K562 (cell line): Measurements from ENCODE around the gene POLR3C. TPM values are rescaled to one million over a fixed set of nuclear protein-coding genes. Genes with fewer than 3 reads are reported as not detected.

Source experiments
- ATAC-seq: fragments of 200-7000 bp; cut with Tn5 transposase; 3 replicates; pipeline ENCODE4 v1.9.1; 2020; ENCODE audit warnings: moderate library complexity
- BruUV-seq: library from RNA; stranded (reverse); fragments of 400-500 nt; replicated peaks from 2 replicates; lab custom pipeline; 2021; lab: Mats Ljungman, UMichigan
- CTCF ChIA-PET: fragments of 300-600 bp; formaldehyde crosslinking; extraction: SDS; loops from one replicate; lab custom pipeline; 2021; ENCODE audit warnings: low intra/inter-chr PET ratio; lab: Yijun Ruan, JAX
- POLR2A ChIA-PET: fragments of 300-600, 350-650 bp; sonication (Branson Sonifier 250); formaldehyde crosslinking; extraction: SDS; loops from one replicate; lab custom pipeline; 2021; ENCODE audit warnings: antibody characterized with exemption, inconsistent platforms; lab: Yijun Ruan, JAX
- DNase-seq, 4 experiments: peaks; one replicate each; pipeline versions ENCODE4 v3.0.0 to v3.0.0-alpha.2; 2011 to 2018; ENCODE audit warnings: low spot score in 3 of 4, mixed read lengths in 3 of 4; ENCODE audit errors: extremely low read depth in 1 of 4
- FAIRE-seq: peaks from 2 replicates; lab custom pipeline; 2011; peaks lifted over from hg19 to GRCh38; lab: Jason Lieb, UNC
- H2AFZ ChIP-seq: 2 replicates; pipeline ENCODE4 v1.6.0; 2011; ENCODE audit warnings: low read depth, low read length, control low read depth, inconsistent platforms
- H3K27ac ChIP-seq: fragments of 200-600 bp; 3 replicates; pipeline ENCODE4 v1.8.0; 2011; ENCODE audit warnings: low read depth, mild to moderate bottlenecking, control low read depth, inconsistent platforms, low read length, moderate library complexity, mixed read lengths; ENCODE audit errors: extremely low read depth
- H3K27me3 ChIP-seq, 2 experiments: fragments of 300-600 bp in 1 of 2; 2 replicates in 1 of 2; 3 replicates in 1 of 2; pipeline versions ENCODE4 v1.6.0 to v1.8.0; 2011; ENCODE audit warnings: inconsistent platforms in 2 of 2, low read length in 2 of 2, mild to moderate bottlenecking in 1 of 2, mixed read lengths in 1 of 2, moderate library complexity in 1 of 2; ENCODE audit not compliant: control insufficient read depth in 2 of 2, insufficient read depth in 2 of 2
- H3K36me3 ChIP-seq: fragments of 300-600 bp; 3 replicates; pipeline ENCODE4 v1.8.0; 2011; ENCODE audit warnings: mild to moderate bottlenecking, low read length, inconsistent platforms; ENCODE audit not compliant: control insufficient read depth, insufficient read depth
- H3K4me1 ChIP-seq, 2 experiments: fragments of 200-600 bp in 1 of 2; replicated peaks in 1 of 2; 2 replicates in 1 of 2; 3 replicates in 1 of 2; pipeline versions ENCODE4 v1.5.1 to v1.8.0; 2011; ENCODE audit warnings: inconsistent platforms in 2 of 2, low read length in 2 of 2, mild to moderate bottlenecking in 1 of 2, mixed read lengths in 1 of 2, moderate library complexity in 1 of 2; ENCODE audit not compliant: control insufficient read depth in 2 of 2, insufficient read depth in 2 of 2
- H3K4me2 ChIP-seq: 2 replicates; pipeline ENCODE4 v1.6.1; 2011; ENCODE audit warnings: low read length, control low read depth, inconsistent platforms, mixed read lengths; ENCODE audit not compliant: insufficient read depth
- H3K4me3 ChIP-seq: fragments of 200-600 bp; sonication (generic), shearing (Covaris generic); 2 replicates; pipeline ENCODE4 v1.5.1; 2016; ENCODE audit warnings: control low read depth, inconsistent platforms
- H3K79me2 ChIP-seq: fragments of 200-600 bp; 3 replicates; pipeline ENCODE4 v1.8.0; 2011; ENCODE audit warnings: low read length, inconsistent platforms; ENCODE audit not compliant: control insufficient read depth, insufficient read depth
- H3K9ac ChIP-seq, 2 experiments: 2 replicates each; pipeline versions ENCODE4 v1.6.0 to v1.6.1; 2011; ENCODE audit warnings: low read depth in 2 of 2, low read length in 2 of 2, control low read depth in 1 of 2, inconsistent platforms in 1 of 2, mild to moderate bottlenecking in 1 of 2, mixed read lengths in 1 of 2; ENCODE audit not compliant: insufficient read depth in 1 of 2
- H3K9me1 ChIP-seq: one replicate; pipeline ENCODE4 v1.6.0; 2011; ENCODE audit warnings: inconsistent platforms, mild to moderate bottlenecking, low read length, moderate library complexity; ENCODE audit not compliant: control insufficient read depth, insufficient read depth
- H3K9me3 ChIP-seq: replicated peaks from 2 replicates; pipeline ENCODE4 v1.5.1; 2011; ENCODE audit warnings: low read depth, low read length, inconsistent platforms; ENCODE audit not compliant: control insufficient read depth, insufficient read depth
- H4K20me1 ChIP-seq: replicated peaks from 2 replicates; pipeline ENCODE4 v1.6.1; 2011; ENCODE audit warnings: low read length, inconsistent platforms, mixed read lengths; ENCODE audit not compliant: control insufficient read depth, insufficient read depth
- BRD9 ChIP-seq: fragments of 450-650 bp; IDR thresholded peaks from 2 replicates; pipeline ENCODE4 v1.6.1; 2018; ENCODE audit warnings: low read depth; ENCODE audit not compliant: partially characterized antibody
- CREM ChIP-seq: IDR thresholded peaks from 2 replicates; pipeline ENCODE4 v1.6.1; 2014; ENCODE audit warnings: antibody characterized with exemption, low read depth
- FOXJ2 ChIP-seq: fragments of 200-800 bp; sonication (Bioruptor generic); IDR thresholded peaks from 2 replicates; pipeline ENCODE4 v1.6.1; 2016; ENCODE audit warnings: missing genetic modification characterization, missing compliant biosample characterization
- HNRNPK ChIP-seq: fragments of 200-400 bp; formaldehyde crosslinking; IDR thresholded peaks from one replicate; pipeline ENCODE4 v1.6.1; 2018; ENCODE audit warnings: mild to moderate bottlenecking, low read depth, low read length; ENCODE audit not compliant: poor library complexity, severe bottlenecking
- TCF7 ChIP-seq: sonication (generic); IDR thresholded peaks from 2 replicates; pipeline ENCODE4 v1.6.1; 2016; ENCODE audit warnings: antibody characterized with exemption, borderline replicate concordance
- ZNF445 ChIP-seq: fragments of 250-450 bp; sonication (Bioruptor Pico); IDR thresholded peaks from 2 replicates; pipeline ENCODE4 v1.4.0; 2020; ENCODE audit warnings: low read depth, mild to moderate bottlenecking, moderate library complexity
- WGBS: fragments of 100-300 bp; shearing (Covaris generic); methylation state at CpG from one replicate; pipeline ENCODE4 v1.1.6; 2016; ENCODE audit warnings: low coverage, mixed read lengths; ENCODE audit not compliant: insufficient coverage; ENCODE audit errors: missing lambda C conversion rate; 5-methylcytosine and 5-hydroxymethylcytosine counted together
- in situ Hi-C: fragments of 300-500 bp; cut with MboI; formaldehyde crosslinking; loops from 4 replicates; pipeline ENCODE4 v1.15.0; 2018; ENCODE audit warnings: inconsistent platforms, mixed read lengths
- intact Hi-C: fragments of 100-400 bp; cut with micrococcal nuclease; formaldehyde crosslinking; loops from 2 replicates; pipeline ENCODE4 v1.14.2; 2022
- polyA plus RNA-seq, 8 experiments: library from polyadenylated mRNA; depleted of rRNA in 4 of 8; stranded (reverse) in 5 of 8; unstranded in 3 of 8; fragments of >200 nt; fragmentation: Nextera tagmentation in 2 of 8; fragmentation: Illumina TruSeq in 1 of 8; extraction: Ambion mirVana in 2 of 8; extraction: Trizol in 1 of 8; gene quantifications; 2 replicates each; pipeline versions ENCODE4 v1.2.1 to v1.2.3, GENCODE V29; 2011 to 2014; ENCODE audit warnings: inconsistent platforms in 1 of 8, missing spikeins in 1 of 8
- total RNA-seq, 7 experiments: library from RNA; depleted of rRNA in 6 of 7; stranded (reverse); fragments of >200 nt in 6 of 7; fragmentation: Illumina TruSeq in 2 of 7; extraction: Trizol in 2 of 7; gene quantifications; 2 replicates each; pipeline versions ENCODE4 v1.2.1 to v1.2.3, GENCODE V29; 2011 to 2021; ENCODE audit warnings: low replicate concordance in 1 of 7
- TF ChIP-seq, protein P1 (sequence below): fragments of 450-650 bp; IDR thresholded peaks from 2 replicates; pipeline ENCODE4 v1.6.1; 2016; ENCODE audit warnings: mild to moderate bottlenecking
- TF ChIP-seq, protein P2 (sequence below): sonication (generic); formaldehyde crosslinking; IDR thresholded peaks from 2 replicates; pipeline ENCODE4 v1.8.1; 2023; ENCODE audit warnings: mild to moderate bottlenecking, missing genetic modification reagents
- TF ChIP-seq, protein P3 (sequence below): fragments of 200-400 bp; formaldehyde crosslinking; IDR thresholded peaks from 2 replicates; pipeline ENCODE4 v1.6.1; 2017; ENCODE audit warnings: mild to moderate bottlenecking, low read depth, low read length, moderate library complexity

POLR3C gene
- total and polyA plus RNA-seq, 9 of the 15 experiments (the other 6 are each of a cell fraction or from before 2014, with no cell fraction given): 19.7 to 64.1 (median 45.2) TPM

DNA sequence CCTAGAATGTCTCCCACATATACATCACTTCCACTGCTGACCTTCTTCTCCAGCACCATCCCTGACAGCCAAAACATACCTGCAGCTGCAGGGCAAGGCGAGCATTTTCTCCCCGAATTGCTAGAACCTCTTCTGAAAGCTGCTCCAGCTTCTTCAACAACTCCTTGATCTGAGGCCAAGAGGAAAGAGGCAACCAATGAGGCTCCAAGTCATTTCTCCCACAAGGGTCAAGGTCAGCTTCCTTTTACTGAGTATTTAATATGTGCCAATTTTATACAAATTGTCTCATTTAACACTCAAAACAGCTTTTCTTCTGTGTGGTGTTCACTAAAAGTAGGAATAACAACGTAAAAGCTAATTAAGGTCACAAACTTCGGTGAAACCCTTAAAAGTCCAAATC is 44.2 kb downstream of the POLR3C start (continued):
- TF ChIP-seq FOXJ2 (no peak), HNRNPK (no peak), TCF7 (no peak), ZNF445 (CRISPR knock-in tag) (no peak)
- TF ChIP-seq, protein P1, sequence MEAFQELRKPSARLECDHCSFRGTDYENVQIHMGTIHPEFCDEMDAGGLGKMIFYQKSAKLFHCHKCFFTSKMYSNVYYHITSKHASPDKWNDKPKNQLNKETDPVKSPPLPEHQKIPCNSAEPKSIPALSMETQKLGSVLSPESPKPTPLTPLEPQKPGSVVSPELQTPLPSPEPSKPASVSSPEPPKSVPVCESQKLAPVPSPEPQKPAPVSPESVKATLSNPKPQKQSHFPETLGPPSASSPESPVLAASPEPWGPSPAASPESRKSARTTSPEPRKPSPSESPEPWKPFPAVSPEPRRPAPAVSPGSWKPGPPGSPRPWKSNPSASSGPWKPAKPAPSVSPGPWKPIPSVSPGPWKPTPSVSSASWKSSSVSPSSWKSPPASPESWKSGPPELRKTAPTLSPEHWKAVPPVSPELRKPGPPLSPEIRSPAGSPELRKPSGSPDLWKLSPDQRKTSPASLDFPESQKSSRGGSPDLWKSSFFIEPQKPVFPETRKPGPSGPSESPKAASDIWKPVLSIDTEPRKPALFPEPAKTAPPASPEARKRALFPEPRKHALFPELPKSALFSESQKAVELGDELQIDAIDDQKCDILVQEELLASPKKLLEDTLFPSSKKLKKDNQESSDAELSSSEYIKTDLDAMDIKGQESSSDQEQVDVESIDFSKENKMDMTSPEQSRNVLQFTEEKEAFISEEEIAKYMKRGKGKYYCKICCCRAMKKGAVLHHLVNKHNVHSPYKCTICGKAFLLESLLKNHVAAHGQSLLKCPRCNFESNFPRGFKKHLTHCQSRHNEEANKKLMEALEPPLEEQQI: no peak

DNA sequence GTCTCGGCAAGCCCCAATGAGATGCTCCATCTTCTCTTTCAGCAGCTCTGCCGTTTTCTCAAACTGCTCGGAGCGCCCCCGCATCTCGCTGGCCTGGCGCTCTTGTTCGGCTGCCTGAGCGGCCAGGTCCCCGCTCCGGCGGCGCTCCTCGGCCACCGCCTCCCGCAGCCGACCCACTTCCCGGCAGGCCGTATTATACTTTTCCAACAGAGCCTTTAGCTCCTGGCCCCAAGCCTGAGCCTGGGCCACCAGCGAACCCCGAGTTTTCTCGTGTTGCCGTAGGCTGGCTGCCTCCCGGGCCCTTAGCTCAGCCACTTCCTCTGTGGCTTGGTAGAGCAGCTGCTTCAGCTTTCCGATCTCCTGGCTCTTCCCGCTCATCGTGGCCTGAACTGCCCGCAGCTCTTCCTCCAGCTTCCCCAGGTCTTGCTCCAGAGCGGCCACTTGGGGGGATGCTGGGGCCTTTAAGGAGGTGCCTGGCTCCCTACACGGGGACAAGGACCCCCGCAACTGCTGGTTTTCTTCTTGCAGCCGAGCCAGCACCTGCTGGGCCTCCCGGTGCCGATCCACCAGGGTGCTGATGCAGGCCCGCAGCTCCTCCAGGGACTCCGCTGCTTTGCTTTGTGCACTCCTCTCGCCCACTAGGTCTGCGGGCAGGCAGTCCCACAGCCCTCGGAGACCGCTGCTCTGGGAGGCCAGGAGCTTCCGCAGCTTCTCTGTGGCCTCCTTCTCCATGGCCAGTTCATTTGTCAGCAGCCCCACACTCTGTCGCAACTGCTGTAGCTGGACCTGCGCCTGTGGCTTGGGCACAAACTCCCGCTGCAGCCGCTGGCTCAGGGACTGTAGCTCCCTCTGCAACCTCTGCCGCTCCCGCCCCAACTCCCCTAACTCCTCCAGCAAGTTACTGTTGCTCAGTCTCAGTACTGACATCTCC is 48.3 kb downstream of the POLR3C start:
- Histone ChIP-seq H3K9ac (peak overlapping the region in 1 of 2 experiments; percentile 32; a peak in 1 of 4 replicates), H2AFZ (no peak overlapping the region), H3K4me2 (no peak overlapping the region), H3K27ac (no peak overlapping the region), H3K36me3 (no peaks in the 10 kb centered on the region), H3K9me1 (no peaks in the 10 kb centered on the region), H3K27me3 (0 out of 5 replicates have a peak, but pooled peaks cover 0 to 4% of the 10 kb centered on the region in 2 experiments), H3K79me2 (no peaks in the 10 kb centered on the region), H3K4me3 (no peak overlapping the region), H3K9me3 (no peaks in the 10 kb centered on the region), H4K20me1 (no peaks in the 10 kb centered on the region), H3K4me1 (peaks cover 4 to 23% of the 10 kb centered on the region in 2 experiments; a peak in 2 of 5 replicates)
- intact Hi-C loops: no loop called here
- no peak for DNase-seq
- CTCF ChIA-PET: no interaction called here
- no TSS peak for BruUV-seq
- no peak for FAIRE-seq
- POLR2A ChIA-PET: interaction anchor here (0.7 to 2.7 kb wide), 8 partner anchors 7 to 119 kb away, joined by 3 to 7 read pairs (median 4); partner anchors contain the start of genes NUDT17 and PIAS3
- peak; percentile 22; the same call in 2 of the 3 replicates for ATAC-seq
- 66% methylated on average over 43 of the region's 47 CpGs for WGBS
- in situ Hi-C loops: no loop called here
- TF ChIP-seq, protein P2, sequence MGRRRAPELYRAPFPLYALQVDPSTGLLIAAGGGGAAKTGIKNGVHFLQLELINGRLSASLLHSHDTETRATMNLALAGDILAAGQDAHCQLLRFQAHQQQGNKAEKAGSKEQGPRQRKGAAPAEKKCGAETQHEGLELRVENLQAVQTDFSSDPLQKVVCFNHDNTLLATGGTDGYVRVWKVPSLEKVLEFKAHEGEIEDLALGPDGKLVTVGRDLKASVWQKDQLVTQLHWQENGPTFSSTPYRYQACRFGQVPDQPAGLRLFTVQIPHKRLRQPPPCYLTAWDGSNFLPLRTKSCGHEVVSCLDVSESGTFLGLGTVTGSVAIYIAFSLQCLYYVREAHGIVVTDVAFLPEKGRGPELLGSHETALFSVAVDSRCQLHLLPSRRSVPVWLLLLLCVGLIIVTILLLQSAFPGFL (CRISPR knock-in tag): no peak
- TF ChIP-seq CREM (no peak), BRD9 (no peak)
- TF ChIP-seq, protein P3, sequence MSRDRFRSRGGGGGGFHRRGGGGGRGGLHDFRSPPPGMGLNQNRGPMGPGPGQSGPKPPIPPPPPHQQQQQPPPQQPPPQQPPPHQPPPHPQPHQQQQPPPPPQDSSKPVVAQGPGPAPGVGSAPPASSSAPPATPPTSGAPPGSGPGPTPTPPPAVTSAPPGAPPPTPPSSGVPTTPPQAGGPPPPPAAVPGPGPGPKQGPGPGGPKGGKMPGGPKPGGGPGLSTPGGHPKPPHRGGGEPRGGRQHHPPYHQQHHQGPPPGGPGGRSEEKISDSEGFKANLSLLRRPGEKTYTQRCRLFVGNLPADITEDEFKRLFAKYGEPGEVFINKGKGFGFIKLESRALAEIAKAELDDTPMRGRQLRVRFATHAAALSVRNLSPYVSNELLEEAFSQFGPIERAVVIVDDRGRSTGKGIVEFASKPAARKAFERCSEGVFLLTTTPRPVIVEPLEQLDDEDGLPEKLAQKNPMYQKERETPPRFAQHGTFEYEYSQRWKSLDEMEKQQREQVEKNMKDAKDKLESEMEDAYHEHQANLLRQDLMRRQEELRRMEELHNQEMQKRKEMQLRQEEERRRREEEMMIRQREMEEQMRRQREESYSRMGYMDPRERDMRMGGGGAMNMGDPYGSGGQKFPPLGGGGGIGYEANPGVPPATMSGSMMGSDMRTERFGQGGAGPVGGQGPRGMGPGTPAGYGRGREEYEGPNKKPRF: no peak
